HG03575 (cell line): ENCODE data around the gene GFAP.

Source experiments
- ATAC-seq: cut with Tn5 transposase; IDR thresholded peaks from one replicate; pipeline ENCODE4 v1.9.1; 2021; ENCODE audit not compliant: unreplicated experiment, insufficient number of reproducible peaks, low FRiP score; ENCODE audit errors: extremely low read depth

Gene GFAP

DNA sequence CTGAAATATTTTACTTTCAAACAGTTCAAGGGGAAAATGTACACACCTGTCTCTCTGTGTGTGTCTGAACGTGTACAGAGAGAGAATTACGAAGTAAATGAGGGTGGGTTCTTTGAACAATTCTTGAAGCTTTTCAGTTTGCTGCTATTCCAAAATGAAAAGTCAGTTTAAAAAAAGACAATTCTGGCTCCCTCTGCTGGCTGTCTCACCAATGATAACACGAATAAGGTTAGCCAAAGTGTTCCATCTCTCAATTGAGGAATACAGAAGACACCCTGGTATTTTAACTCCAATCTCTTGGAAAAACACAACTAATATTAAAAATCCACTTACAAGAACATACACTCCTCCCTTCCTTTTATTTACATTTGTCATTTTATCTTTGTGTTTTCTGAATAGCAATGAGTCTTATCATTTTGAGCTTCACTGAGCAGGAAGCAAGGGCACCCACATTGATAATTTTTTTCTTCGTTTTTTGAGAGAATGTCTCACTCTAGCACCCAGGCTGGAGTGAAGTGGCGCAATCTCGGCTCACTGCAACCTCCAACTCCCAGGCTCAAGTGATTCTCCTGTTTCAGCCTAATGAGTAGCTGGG lies 36.6 kb downstream of the GFAP start:
- ATAC-seq, result no peak

DNA sequence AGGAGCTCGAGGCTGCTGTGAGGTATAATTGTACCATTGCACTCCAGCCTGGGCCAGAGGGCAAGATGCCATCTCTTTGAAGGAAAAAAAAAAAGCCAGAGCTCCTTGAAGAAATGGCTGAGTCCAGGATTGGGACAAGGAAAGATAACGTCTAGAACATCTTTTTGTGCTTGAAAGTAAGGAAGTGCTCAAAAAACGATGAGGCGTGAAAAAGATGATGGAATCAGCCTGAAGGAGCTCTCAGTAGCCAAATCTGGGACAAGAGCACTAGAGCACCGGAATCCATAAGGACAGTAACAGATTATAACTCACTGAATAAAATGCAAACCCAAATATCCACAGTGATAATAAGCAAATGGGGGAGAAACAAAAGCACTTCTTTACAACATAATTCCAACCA lies 38.2 kb downstream of the GFAP start:
- no peak for ATAC-seq

DNA sequence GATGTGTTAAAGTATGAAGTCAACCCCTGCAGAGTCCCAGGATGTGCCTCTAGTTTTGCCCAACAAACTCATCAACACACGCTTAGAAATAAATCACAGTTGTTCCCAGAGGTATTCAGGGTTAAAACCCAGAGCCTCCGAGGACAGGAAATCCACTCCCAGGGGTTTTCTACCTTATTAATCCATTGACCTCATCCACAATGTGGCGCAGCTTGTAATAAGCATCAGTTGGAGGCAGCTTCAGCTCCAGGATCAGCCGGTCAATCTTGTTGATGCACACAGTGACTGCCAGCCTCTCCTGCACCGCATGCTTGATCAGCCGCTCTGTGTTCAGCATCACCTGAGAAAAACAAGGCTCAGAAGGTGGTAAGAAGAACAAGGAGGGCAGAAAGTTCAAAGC lies 39.5 kb downstream of the GFAP start:
- ATAC-seq, result no peak

DNA sequence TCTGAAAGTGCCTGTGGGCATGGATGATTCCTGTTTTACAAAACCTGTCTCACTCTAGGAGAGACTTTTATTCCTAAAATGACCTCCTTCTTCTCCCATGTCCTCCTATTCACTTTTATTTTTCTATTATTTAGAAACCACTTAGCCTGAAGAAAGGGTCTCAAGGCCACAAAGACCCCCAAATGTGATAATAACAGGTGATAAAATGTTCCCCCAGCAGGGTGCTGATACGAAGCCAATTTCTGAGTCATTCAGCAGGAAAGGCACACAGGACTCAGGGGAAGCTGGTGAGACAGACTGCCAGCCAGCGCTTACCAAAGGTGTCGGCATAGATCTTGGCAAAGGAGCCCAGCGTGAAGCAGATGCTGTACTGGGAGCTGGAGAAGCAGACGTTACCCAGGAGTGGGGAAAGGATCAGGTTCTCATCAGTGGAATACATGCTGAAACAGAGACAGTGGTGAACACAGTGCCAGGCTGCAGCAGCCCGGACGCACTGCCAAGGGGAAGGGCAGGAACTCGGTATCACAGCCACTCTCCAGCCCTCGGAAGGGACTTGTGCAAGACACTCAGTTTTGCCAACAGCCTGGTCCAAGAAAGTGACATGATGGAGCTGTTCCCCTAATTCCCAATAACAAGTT lies 43.0 kb downstream of the GFAP start:
- no peak for ATAC-seq

DNA sequence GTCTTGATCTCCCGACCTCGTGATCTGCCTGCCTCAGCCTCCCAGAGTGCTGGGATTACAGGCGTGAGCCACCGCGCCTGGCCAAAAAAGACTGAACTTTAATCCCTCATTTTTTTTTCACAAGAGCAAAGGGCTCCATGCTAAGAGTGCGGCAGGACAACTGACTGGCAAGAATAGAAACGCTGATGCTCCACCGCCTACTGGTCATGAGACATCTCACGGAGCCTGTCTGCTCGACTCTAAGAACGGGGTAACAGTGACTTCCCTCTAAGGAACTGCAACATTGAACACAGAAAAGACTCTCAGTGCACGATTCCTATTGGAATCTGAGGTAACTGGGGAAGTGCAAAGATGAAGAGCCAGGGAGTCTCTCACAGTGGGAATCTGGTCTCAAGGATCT lies 43.7 kb downstream of the GFAP start:
- no peak for ATAC-seq

DNA sequence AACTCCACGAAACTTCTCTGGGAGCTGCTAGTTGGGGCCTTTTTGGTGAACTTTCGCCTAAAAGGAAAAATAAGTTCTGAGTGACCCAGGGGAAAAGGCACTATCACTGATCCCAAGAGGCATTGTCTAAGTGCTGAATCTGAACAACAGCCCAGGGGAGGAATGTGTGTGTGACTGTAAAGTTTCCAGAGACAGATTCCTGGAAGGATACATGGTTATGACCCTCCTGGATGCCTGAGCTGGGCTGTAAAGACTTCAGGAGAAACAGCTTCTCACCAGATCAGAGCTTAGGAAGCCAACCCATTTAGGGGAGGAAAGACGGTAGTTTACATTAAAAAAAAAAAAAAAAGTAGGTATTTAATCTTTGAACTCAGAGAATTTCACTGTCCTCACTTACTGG lies 47.5 kb downstream of the GFAP start:
- no peak for ATAC-seq

DNA sequence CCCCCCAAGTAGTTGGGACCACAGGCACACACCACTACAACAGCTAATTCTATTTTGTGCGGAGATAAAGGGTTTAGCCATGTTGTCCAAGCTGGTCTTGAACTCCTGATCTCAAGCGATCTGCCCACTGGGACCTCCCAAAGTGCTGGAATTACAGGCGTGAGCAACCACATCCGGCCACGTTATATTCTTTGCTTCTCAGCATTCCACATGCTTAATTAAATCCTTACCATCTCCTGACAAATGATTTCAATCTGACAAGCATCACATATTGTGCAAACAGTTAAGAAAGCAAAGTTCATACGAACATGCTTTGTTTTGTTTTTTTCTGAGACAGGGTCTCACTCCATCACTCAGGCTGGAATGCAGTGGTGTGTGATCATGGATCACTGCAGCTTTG lies 49.4 kb downstream of the GFAP start:
- no peak for ATAC-seq

DNA sequence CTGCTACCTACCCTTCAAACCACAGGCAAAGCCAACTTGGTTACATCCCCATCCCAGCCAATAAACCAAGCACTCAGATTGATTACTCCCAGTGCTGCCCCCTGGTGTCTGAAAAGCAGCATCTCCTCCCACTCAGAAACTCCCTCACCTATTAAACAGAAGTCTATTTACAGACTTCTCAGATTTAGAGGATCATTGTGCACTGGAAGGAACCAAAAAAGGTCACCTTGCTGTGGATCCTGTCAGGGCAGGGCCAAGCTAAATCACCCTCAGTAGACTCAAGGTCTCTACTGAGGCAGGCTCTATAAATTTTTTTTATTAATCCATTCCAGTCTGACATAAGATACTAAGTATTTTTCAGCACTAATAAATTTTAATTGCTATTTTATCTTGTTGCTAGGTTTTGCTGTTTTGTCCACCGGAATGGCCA lies 50.1 kb downstream of the GFAP start:
- ATAC-seq, result no peak

DNA sequence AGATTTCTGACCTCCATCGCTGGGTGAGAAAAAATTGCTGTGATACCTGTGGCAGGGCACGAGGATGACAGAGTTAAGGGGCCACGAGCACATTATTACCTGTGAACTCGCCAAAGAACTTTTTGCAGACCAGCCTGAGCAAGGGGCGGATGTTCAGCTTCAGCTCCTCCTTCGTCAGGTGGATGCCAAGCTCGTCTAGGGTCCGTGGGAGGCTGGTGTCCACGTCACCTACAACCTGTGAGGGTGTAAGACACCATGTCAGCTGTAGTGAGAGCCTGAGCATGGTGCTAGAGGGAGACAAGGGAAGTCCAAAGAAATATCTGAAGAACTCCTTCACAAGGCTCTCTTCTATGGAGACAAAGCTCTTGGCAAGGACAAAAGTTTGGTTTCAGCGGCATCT lies 50.5 kb downstream of the GFAP start:
- no peak for ATAC-seq

DNA sequence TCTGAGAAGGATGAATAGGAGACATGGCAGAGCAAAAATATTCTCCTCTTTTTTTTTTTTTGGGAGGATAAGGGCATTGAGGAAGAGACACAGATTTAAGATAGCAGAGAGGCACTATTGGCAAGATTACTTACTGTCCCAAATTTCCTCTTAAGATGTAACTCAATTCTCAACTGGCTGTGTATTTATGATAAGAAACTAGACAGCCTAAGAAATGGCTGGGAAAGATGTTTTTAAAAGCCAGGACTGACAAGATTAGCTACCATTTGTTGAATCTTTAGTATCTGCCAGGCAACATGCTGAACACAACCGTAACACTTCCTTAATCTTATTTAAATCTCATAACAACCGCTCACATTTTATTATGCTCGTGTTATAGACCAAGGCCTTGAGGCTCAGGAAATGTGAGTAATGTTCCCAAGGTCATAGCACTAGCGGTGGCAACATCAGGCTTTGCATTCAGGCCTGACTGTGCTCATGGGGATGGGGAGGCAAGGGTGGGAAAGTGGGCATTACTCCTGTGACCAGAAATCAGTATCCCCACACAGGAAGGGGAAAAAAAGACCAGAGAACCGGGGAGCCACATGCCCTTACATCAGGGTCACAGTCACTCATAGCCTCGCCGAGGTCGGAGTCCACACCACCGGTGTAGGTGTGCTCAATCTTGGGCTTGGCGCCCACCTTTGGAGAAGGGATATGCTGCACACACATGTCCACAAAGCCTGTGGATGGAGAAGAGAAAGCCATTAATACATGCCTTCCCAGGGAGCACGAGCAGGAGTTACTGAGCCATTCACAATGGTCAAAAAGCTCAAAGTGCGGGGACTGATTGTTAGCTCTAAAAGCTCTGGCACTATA lies 52.0 kb downstream of the GFAP start:
- no peak for ATAC-seq

DNA sequence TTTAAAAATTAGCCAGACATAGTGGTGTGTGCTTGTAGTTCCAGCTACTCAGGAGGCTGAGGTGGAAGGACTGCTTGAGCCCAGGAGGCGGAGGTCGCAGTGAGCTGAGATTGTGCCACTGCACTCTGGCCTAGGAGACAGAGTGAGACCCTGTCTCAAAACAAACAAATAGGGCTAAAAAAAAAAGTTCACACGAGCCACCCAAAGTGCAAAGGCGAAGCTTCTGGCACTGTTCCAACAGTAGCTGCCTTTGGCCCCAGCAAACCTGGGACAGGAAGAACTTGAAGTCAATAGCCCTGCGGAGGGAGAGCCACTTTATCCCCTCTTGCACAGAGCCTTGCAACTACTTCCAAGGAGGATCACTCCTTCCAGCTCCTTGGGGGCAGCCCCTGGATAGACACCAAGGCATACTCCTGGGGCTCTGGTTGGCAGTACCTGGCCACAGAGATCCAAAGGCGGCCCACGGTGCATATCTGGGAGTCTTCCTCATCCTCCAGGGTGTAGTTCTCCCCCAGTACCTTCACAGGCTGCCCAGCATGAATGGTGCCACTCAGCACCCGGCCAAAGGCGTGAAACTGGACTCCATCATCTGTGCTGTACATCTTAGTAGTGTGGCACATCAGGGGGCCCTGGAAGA lies 52.9 kb downstream of the GFAP start:
- ATAC-seq, result no peak

DNA sequence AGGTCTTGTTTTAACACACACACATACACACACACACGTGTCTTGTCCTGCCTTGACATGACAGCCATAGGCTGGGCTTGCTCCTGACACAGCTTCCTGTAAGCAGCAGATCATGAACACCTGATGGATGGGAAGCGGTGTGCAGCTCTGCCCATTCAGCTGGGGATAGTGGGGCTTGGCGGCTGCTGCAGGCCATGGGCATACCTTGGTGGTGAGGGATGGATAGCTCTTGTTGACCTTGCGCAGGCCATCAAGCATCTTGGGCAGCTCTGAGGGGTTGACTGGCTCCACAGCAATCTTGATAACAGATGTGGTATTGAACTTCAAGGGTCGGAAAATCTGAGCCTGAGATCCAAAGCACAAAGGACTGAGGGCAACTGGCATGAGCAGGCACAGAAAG lies 55.6 kb downstream of the GFAP start:
- no peak for ATAC-seq

DNA sequence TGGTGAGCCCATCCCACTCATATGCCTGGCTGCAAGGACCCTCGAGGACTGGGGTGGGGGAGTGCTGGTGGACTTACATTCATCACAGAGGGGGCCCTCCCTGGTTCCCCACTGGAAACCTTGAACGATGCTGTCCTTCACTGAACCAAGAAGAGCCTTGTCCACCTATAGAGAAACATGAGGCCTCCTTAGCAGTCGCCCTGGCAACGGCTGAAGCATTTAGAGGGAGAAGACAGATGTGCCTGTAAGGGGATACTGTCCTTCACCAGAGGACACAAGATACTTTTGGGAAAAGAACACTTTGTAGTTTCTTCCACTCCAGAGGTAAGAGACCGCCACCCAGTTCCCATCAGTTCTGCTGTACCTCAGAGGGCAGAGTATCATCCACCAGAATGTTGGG lies 61.1 kb downstream of the GFAP start:
- ATAC-seq, result no peak
